Natural killer cell (primary cell): ENCODE results near the gene ZNF33A. TPM values are rescaled to one million over a fixed set of nuclear protein-coding genes. Genes with fewer than 3 reads are reported as not detected.

ENCODE experiments used
- ATAC-seq, 3 donors: fragments of 150-1000 bp in 2 of 3; fragments of 200-7000 bp in 1 of 3; cut with Tn5 transposase; 1 replicate in 1 of 3; 2 replicates in 2 of 3; pipeline ENCODE4 v1.10.0; 2021; ENCODE audit warnings: mild to moderate bottlenecking in 2 of 3, moderate library complexity in 2 of 3
- DNase-seq, 2 donors: peaks; one replicate each; pipeline versions ENCODE4 v3.0.0 to v3.0.0-alpha.2; 2013 to 2021; ENCODE audit warnings: mixed read lengths in 1 of 2
- H3K27ac ChIP-seq: one replicate; pipeline ENCODE4 v1.5.1; 2013; ENCODE audit warnings: mild to moderate bottlenecking, low read length
- H3K27me3 ChIP-seq: one replicate; pipeline ENCODE4 v1.6.1; 2013; ENCODE audit warnings: low read length; ENCODE audit not compliant: control insufficient read depth, insufficient read depth
- H3K36me3 ChIP-seq: one replicate; pipeline ENCODE4 v1.6.1; 2013; ENCODE audit warnings: low read length; ENCODE audit not compliant: control insufficient read depth, insufficient read depth
- H3K4me1 ChIP-seq: one replicate; pipeline ENCODE4 v1.6.1; 2013; ENCODE audit warnings: low read length; ENCODE audit not compliant: control insufficient read depth, insufficient read depth
- H3K4me3 ChIP-seq: one replicate; pipeline ENCODE4 v1.5.1; 2013; ENCODE audit warnings: low read length
- H3K9me3 ChIP-seq: one replicate; pipeline ENCODE4 v1.6.1; 2013; ENCODE audit warnings: low read length; ENCODE audit not compliant: control insufficient read depth, insufficient read depth
- H3K27ac Mint-ChIP-seq, 2 donors: one replicate each; pipeline ENCODE4 v1.8.0; 2022; ENCODE audit warnings: mild to moderate bottlenecking in 2 of 2, mixed read lengths in 2 of 2, moderate library complexity in 1 of 2
- H3K27me3 Mint-ChIP-seq, 2 donors: one replicate each; pipeline ENCODE4 v1.8.0; 2022; ENCODE audit warnings: low read depth in 2 of 2, mixed read lengths in 2 of 2
- H3K36me3 Mint-ChIP-seq: one replicate; pipeline ENCODE4 v1.8.0; 2022; ENCODE audit warnings: mixed read lengths
- H3K4me1 Mint-ChIP-seq, 2 donors: one replicate each; pipeline ENCODE4 v1.8.0; 2022; ENCODE audit warnings: mixed read lengths in 2 of 2
- H3K4me3 Mint-ChIP-seq: one replicate; pipeline ENCODE4 v1.8.0; 2022; ENCODE audit warnings: mild to moderate bottlenecking, moderate library complexity, mixed read lengths
- H3K9me3 Mint-ChIP-seq, 2 donors: one replicate each; pipeline ENCODE4 v1.8.0; 2022; ENCODE audit warnings: mixed read lengths in 2 of 2
- WGBS: methylation state at CpG from one replicate; pipeline ENCODE4 v1.1.7; 2013; ENCODE audit warnings: missing lambda C conversion rate; ENCODE audit not compliant: insufficient coverage; 5-methylcytosine and 5-hydroxymethylcytosine counted together
- intact Hi-C: fragments of 100-400 bp; cut with micrococcal nuclease; formaldehyde crosslinking; loops from one replicate; pipeline ENCODE4 v1.14.2; 2022
- total RNA-seq, 4 donors: library from RNA; stranded (reverse); fragments of 120-200 nt in 1 of 4; gene quantifications; one replicate each; pipeline versions ENCODE4 v1.2.3 to v1.2.4, GENCODE V29; 2013 to 2022
- TF ChIP-seq, protein P1 (sequence below): fragments of 200-600 bp; IDR thresholded peaks from one replicate; pipeline ENCODE4 v1.8.0; 2022; ENCODE audit warnings: antibody characterized with exemption

Gene ZNF33A
- total RNA-seq, 3 donors from 2014 or later (not counting 1 experiment from before 2014, with no cell fraction given), result 31.2 to 44.7 (median 34.1) TPM

- Mint-ChIP-seq H3K27ac (peak overlapping the region; percentile 51 to 65), H3K9me3 (no peaks in the 10 kb centered on the region), H3K27me3 (no peaks in the 10 kb centered on the region), H3K4me1 (peaks cover 38 to 42% of the 10 kb centered on the region in 2 donors), H3K4me3 (no peak overlapping the region), H3K36me3 (peaks cover 46% of the 10 kb centered on the region)
- Histone ChIP-seq H3K36me3 (peaks cover 58% of the 10 kb centered on the region), H3K27me3 (no peaks in the 10 kb centered on the region), H3K4me3 (no peak overlapping the region), H3K9me3 (no peaks in the 10 kb centered on the region), H3K27ac (no peak overlapping the region), H3K4me1 (peaks cover 3% of the 10 kb centered on the region)
- DNase-seq (no peak), ATAC-seq (peak in 1 of 3 donors; percentile 41)
- WGBS, result 81% methylated on average over 3 of the region's 3 CpGs
- intact Hi-C loops, result no loop called here
- TF ChIP-seq, protein P1, sequence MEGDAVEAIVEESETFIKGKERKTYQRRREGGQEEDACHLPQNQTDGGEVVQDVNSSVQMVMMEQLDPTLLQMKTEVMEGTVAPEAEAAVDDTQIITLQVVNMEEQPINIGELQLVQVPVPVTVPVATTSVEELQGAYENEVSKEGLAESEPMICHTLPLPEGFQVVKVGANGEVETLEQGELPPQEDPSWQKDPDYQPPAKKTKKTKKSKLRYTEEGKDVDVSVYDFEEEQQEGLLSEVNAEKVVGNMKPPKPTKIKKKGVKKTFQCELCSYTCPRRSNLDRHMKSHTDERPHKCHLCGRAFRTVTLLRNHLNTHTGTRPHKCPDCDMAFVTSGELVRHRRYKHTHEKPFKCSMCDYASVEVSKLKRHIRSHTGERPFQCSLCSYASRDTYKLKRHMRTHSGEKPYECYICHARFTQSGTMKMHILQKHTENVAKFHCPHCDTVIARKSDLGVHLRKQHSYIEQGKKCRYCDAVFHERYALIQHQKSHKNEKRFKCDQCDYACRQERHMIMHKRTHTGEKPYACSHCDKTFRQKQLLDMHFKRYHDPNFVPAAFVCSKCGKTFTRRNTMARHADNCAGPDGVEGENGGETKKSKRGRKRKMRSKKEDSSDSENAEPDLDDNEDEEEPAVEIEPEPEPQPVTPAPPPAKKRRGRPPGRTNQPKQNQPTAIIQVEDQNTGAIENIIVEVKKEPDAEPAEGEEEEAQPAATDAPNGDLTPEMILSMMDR, result no peak
Measured at GRCh38 chr10:38025283-38025682, 14.8 kb downstream of the ZNF33A start.

- Histone ChIP-seq H3K9me3 (no peaks in the 10 kb centered on the region), H3K27ac (no peak overlapping the region), H3K36me3 (peaks cover 66% of the 10 kb centered on the region), H3K4me1 (peaks cover 3% of the 10 kb centered on the region), H3K27me3 (no peaks in the 10 kb centered on the region), H3K4me3 (no peak overlapping the region)
- ATAC-seq (peak in 1 of 3 donors; percentile 38), DNase-seq (no peak)
- 88% methylated on average over 1 of the region's 1 CpG for WGBS
- Mint-ChIP-seq H3K4me3 (no peak overlapping the region), H3K36me3 (peaks cover 32% of the 10 kb centered on the region), H3K27me3 (no peaks in the 10 kb centered on the region), H3K4me1 (peaks cover 37 to 47% of the 10 kb centered on the region in 2 donors), H3K9me3 (no peaks in the 10 kb centered on the region), H3K27ac (peak overlapping the region; percentile 82 to 84)
- intact Hi-C loops, result no loop called here
- TF ChIP-seq, protein P1, result no peak
Measured at GRCh38 chr10:38027986-38028385, 17.5 kb downstream of the ZNF33A start.

- WGBS, result 79% methylated on average over 5 of the region's 5 CpGs
- no peaks in the 10 kb centered on the region for H3K27me3 Mint-ChIP-seq
- no peaks in the 10 kb centered on the region for H3K9me3 Mint-ChIP-seq
- H3K36me3 Mint-ChIP-seq, result peaks cover 18% of the 10 kb centered on the region
- TF ChIP-seq, protein P1, result no peak
- Histone ChIP-seq H3K4me1 (peaks cover 2% of the 10 kb centered on the region), H3K9me3 (no peaks in the 10 kb centered on the region), H3K27me3 (no peaks in the 10 kb centered on the region), H3K27ac (no peak overlapping the region), H3K36me3 (peaks cover 60% of the 10 kb centered on the region), H3K4me3 (no peak overlapping the region)
- no peak overlapping the region for H3K4me3 Mint-ChIP-seq
- intact Hi-C loops, result no loop called here
- H3K27ac Mint-ChIP-seq, result peak overlapping the region in 1 of 2 donors; percentile 27
- ATAC-seq, result no peak
- peaks cover 21 to 24% of the 10 kb centered on the region in 2 donors for H3K4me1 Mint-ChIP-seq
- no peak for DNase-seq
Measured at GRCh38 chr10:38032886-38033285, 22.4 kb downstream of the ZNF33A start.
